GM12865 (cell line): ENCODE results near the gene CTNNA1.

Experiments used
- DNase-seq: peaks from one replicate; pipeline ENCODE4 v3.0.0; 2010; ENCODE audit warnings: low read depth
- H3K4me3 ChIP-seq: 2 replicates; pipeline ENCODE4 v1.5.1; 2011; ENCODE audit warnings: mild to moderate bottlenecking, low read depth, low read length, control low read depth
- CTCF ChIP-seq: IDR thresholded peaks from 2 replicates; pipeline ENCODE4 v1.5.1; 2011; ENCODE audit warnings: low read length, control low read depth, low read depth, inconsistent platforms; ENCODE audit not compliant: insufficient read depth; ENCODE audit errors: missing control alignments

The CTNNA1 gene

GRCh38 chr5:138975098-138975847 is 222.0 kb downstream of the CTNNA1 start:
- no peak for DNase-seq
- no peak overlapping the region for H3K4me3 ChIP-seq
- no peak for TF ChIP-seq CTCF

- no peak for DNase-seq
- H3K4me3 ChIP-seq, result no peak overlapping the region
- no peak for TF ChIP-seq CTCF
Observed at GRCh38 chr5:138978080-138978479, 224.9 kb downstream of the CTNNA1 start.

- TF ChIP-seq CTCF, result no peak
- no peak overlapping the region for H3K4me3 ChIP-seq
- DNase-seq, result no peak
Observed at GRCh38 chr5:138978581-138978980, 225.4 kb downstream of the CTNNA1 start.

GRCh38 chr5:138979684-138980280 is 226.6 kb downstream of the CTNNA1 start:
- TF ChIP-seq CTCF, result no peak
- no peak for DNase-seq
- H3K4me3 ChIP-seq, result no peak overlapping the region

- TF ChIP-seq CTCF, result no peak
Observed at GRCh38 chr5:138980441-138980840, 227.2 kb downstream of the CTNNA1 start.

GRCh38 chr5:138981131-138981530 is 227.9 kb downstream of the CTNNA1 start:
- H3K4me3 ChIP-seq, result no peak overlapping the region
- TF ChIP-seq CTCF, result no peak
- no peak for DNase-seq

More at GRCh38 chr5:138980441-138980840, 227.2 kb downstream of the CTNNA1 start:
- no peak overlapping the region for H3K4me3 ChIP-seq
- DNase-seq, result no peak
